Lung (tissue), 12 donors: Measurements from ENCODE around the gene CEACAM6. TPM values are rescaled to one million over a fixed set of nuclear protein-coding genes. Genes with fewer than 3 reads are reported as not detected.

Experiments used
- ATAC-seq: fragments of 200-7000 bp; cut with Tn5 transposase; one replicate; pipeline ENCODE4 v1.9.1; 2020; ENCODE audit warnings: moderate number of reproducible peaks; ENCODE audit not compliant: insufficient read depth, low FRiP score
- DNase-seq, 3 donors: peaks; one replicate each; pipeline ENCODE4 v3.0.0-alpha.2; 2013 to 2017
- H3K27ac ChIP-seq, 2 donors: one replicate each; pipeline ENCODE4 v1.5.1; 2013; ENCODE audit warnings: mild to moderate bottlenecking in 2 of 2, moderate library complexity in 2 of 2, control low read depth in 1 of 2, inconsistent platforms in 1 of 2, low read depth in 1 of 2, low read length in 1 of 2
- H3K27me3 ChIP-seq, 3 donors: one replicate each; pipeline ENCODE4 v1.5.1; 2013; ENCODE audit warnings: low read length in 2 of 3; ENCODE audit not compliant: control insufficient read depth in 3 of 3, insufficient read depth in 3 of 3
- H3K36me3 ChIP-seq, 4 donors: one replicate each; pipeline ENCODE4 v1.5.1; 2013; ENCODE audit warnings: low read length in 4 of 4, mild to moderate bottlenecking in 1 of 4, moderate library complexity in 1 of 4; ENCODE audit not compliant: control insufficient read depth in 4 of 4, insufficient read depth in 4 of 4
- H3K4me1 ChIP-seq, 5 donors: one replicate each; pipeline ENCODE4 v1.5.1; 2013; ENCODE audit warnings: low read length in 5 of 5, mild to moderate bottlenecking in 2 of 5, moderate library complexity in 1 of 5; ENCODE audit not compliant: control insufficient read depth in 5 of 5, insufficient read depth in 5 of 5
- H3K4me3 ChIP-seq: one replicate; pipeline ENCODE4 v1.5.1; 2013; ENCODE audit warnings: mild to moderate bottlenecking, control low read depth, moderate library complexity
- H3K9ac ChIP-seq, 2 donors: one replicate each; pipeline ENCODE4 v1.5.1; 2013; ENCODE audit warnings: low read length in 2 of 2, control low read depth in 1 of 2; ENCODE audit not compliant: insufficient read depth in 1 of 2
- H3K9me3 ChIP-seq, 4 donors: one replicate each; pipeline ENCODE4 v1.5.1; 2013; ENCODE audit warnings: low read length in 3 of 4, mild to moderate bottlenecking in 1 of 4, moderate library complexity in 1 of 4; ENCODE audit not compliant: control insufficient read depth in 4 of 4, insufficient read depth in 3 of 4
- CTCF ChIP-seq: IDR thresholded peaks from 2 replicates; pipeline ENCODE4 v1.5.1; 2012; ENCODE audit warnings: mild to moderate bottlenecking; ENCODE audit errors: control extremely low read depth, extremely low read depth
- WGBS, 2 donors: extraction: QIAGEN DNeasy Blood & Tissue Kit; methylation state at CpG; one replicate each; pipeline ENCODE4 v1.1.7; 2013; 5-methylcytosine and 5-hydroxymethylcytosine counted together
- polyA plus RNA-seq, 2 donors: library from polyadenylated mRNA; stranded (reverse); fragments of 200-250 nt; gene quantifications; one replicate each; pipeline ENCODE4 v1.2.1, GENCODE V29; 2013
- total RNA-seq, 2 donors: library from RNA; depleted of rRNA in 1 of 2; stranded (reverse); fragments of >200 nt in 1 of 2; gene quantifications; one replicate each; pipeline ENCODE4 v1.2.1, GENCODE V29; 2014 to 2021
- donor health status: control.
- donor health status: control.
- donor health status: Bipolar disorder and iron deficiency.
- donor health status: healthy.
- donor health status: DM: yes; HTN: yes; CAD: no.

CEACAM6 gene
- total and polyA plus RNA-seq, 4 donors, result 5.2 to 280 (median 143) TPM

- H3K27me3 ChIP-seq, result peaks cover 0 to 3% (median 0%) of the 10 kb centered on the region in 3 donors
- WGBS, 2 donors, result 19 to 46% methylated on average over 5 of the region's 5 CpGs
- no peaks in the 10 kb centered on the region for H3K9me3 ChIP-seq
- ATAC-seq, result no peak
- no peak overlapping the region for H3K4me3 ChIP-seq
- DNase-seq, result no peak
- no peak overlapping the region for H3K27ac ChIP-seq
- no peak for TF ChIP-seq CTCF
- H3K36me3 ChIP-seq, result no peaks in the 10 kb centered on the region
- no peaks in the 10 kb centered on the region for H3K4me1 ChIP-seq
- H3K9ac ChIP-seq, result no peak overlapping the region
These were observed 28.3 kb downstream of the CEACAM6 start for GRCh38 chr19:41783612-41784011.

- Histone ChIP-seq H3K27me3 (peaks cover 0 to 3% (median 0%) of the 10 kb centered on the region in 3 donors), H3K4me3 (no peak overlapping the region), H3K9me3 (no peaks in the 10 kb centered on the region), H3K27ac (no peak overlapping the region), H3K9ac (no peak overlapping the region), H3K4me1 (no peaks in the 10 kb centered on the region), H3K36me3 (no peaks in the 10 kb centered on the region)
- 22 to 50% methylated on average over 3 of the region's 3 CpGs for WGBS, 2 donors
- ATAC-seq (no peak), DNase-seq (no peak)
- TF ChIP-seq CTCF, result no peak
These were observed 29.0 kb downstream of the CEACAM6 start for GRCh38 chr19:41784312-41784711.

- no peak for DNase-seq
- H3K27me3 ChIP-seq, result peaks cover 0 to 3% (median 0%) of the 10 kb centered on the region in 3 donors
- 18 to 40% methylated on average over 4 of the region's 4 CpGs for WGBS, 2 donors
- ATAC-seq, result no peak
- H3K9ac ChIP-seq, result no peak overlapping the region
- H3K27ac ChIP-seq, result peak overlapping the region in 1 of 2 donors; percentile 15
- H3K4me3 ChIP-seq, result no peak overlapping the region
- TF ChIP-seq CTCF, result no peak
- H3K9me3 ChIP-seq, result no peaks in the 10 kb centered on the region
- H3K4me1 ChIP-seq, result no peaks in the 10 kb centered on the region
- H3K36me3 ChIP-seq, result no peaks in the 10 kb centered on the region
These were observed 29.4 kb downstream of the CEACAM6 start for GRCh38 chr19:41784743-41785142.

- Histone ChIP-seq H3K27ac (no peak overlapping the region), H3K4me1 (no peaks in the 10 kb centered on the region), H3K4me3 (no peak overlapping the region), H3K36me3 (no peaks in the 10 kb centered on the region), H3K9ac (no peak overlapping the region), H3K9me3 (no peaks in the 10 kb centered on the region), H3K27me3 (peaks cover 0 to 3% (median 0%) of the 10 kb centered on the region in 3 donors)
- peak; percentile 63 for TF ChIP-seq CTCF
- peak; percentile 63 to 79 (median 66) for DNase-seq
- peak; percentile 85 for ATAC-seq
- WGBS, 2 donors, result 0 to 1% methylated on average over 10 of the region's 10 CpGs
These were observed 30.3 kb downstream of the CEACAM6 start for GRCh38 chr19:41785653-41786052.
